HG02798 (cell line): ENCODE measurements around the gene CD151.

Experiments used
- ATAC-seq: cut with Tn5 transposase; IDR thresholded peaks from one replicate; pipeline ENCODE4 v1.9.1; 2021; ENCODE audit warnings: mild to moderate bottlenecking; ENCODE audit not compliant: unreplicated experiment, poor library complexity

CD151 gene

DNA sequence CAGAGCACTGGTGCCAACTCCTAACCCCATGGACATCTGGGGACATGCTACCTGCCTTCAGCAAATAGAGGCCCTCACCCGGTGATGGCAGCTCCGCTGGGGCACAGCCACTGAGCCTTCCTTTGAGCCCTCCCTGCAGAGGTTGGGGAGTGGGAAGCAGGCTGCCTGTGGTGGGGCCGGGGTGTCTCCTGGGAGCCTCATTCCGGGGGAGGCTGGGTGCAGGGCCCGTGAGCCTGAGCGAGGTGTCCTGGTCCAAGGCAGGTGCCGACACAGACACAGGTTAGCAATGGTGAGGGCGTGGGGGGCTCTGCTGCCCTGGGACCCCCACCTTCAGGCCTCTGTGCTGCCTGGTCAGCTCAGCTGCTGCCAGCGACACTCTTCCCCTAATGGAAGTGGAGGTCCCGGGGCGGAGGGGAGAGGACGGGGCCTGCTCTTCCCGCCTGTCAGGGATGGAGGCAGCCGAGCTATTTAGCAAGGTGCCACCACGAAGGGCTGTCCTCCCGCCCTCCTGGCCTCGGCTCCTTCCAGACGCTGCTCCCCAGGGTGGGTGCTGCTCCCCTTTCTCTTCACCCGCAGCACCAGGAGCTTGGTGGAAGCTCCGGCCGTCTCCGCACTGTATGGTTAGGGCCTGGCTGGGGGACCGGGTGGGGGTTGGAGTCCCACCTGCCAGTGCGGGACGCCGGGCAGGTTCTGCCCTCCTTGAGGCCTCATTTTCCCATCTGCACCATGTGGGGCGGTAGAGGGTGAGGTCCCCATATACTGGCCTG is 21.1 kb downstream of the CD151 start:
- no peak for ATAC-seq

DNA sequence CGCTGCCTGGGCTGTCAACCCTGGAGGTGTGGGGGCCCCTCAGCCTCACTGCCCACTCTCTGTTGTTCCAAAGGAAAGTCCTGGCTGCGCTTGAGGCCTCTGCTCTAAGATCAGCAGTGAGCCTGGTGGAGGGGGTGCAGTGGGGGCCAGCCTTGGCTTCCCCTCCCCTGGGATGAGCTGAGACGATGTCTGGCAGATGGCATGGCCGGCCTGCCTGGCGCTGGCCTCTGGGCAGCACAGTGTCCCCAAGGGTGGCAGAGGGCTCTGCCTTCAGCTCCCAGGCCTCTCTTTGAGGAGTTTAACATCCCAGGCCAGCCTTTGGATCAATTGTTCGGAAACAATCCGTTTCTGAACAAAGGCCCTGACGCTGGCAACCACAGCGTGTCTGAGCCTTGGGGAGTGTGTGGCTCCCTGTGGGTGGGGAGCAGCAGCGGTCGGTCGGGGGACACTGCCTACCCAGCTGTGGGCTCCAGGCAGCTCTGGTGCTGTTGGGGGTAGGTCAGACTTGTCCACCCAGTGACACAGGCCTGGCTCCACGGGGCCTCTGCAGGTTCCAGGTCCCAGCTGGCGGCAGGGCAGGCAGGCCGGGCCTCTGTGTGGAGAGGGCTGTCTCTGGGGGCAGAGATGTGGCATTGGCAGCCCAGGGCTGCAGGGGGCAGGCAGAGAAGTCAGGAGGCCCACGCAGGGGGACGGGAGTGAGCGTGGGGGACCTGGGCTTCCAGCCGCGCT is 22.0 kb downstream of the CD151 start:
- no peak for ATAC-seq

DNA sequence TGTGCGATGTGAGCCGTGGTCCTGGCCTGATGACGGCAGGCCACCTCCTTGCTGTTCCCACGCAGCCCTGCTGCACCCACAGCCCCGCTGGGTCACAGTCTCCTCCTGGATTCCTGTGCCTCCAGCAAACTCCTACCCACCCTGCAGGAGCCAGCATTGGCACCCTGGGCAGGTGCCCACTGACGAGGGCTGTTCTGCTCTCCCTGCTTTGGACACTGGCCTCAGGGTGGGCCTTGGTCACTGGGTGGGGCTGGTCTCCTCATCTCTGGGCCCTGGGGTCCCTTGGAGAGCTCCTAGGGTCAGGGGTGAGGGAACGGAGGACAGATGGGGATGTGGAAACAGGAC is 22.6 kb downstream of the CD151 start:
- no peak for ATAC-seq

DNA sequence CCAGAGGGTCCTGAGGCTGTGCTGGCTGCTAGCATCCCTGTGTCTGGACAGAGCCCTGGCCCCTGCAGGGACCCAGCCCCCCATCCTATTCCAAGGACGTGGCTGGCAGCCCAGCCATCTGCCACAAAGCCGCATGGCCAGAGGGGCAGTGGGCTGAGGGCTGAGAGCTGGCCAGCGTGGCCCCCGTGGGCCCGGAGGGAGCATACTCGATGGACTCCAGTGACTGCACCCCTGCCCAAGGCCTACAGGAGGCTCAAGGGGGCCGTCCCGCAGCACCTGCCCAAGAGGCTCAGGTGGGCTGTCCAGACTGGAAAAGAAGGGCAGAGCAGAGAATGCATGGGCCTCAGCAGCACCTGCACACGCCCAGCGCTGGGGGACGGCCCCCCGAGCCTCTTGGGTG is 23.0 kb downstream of the CD151 start:
- ATAC-seq, result no peak

DNA sequence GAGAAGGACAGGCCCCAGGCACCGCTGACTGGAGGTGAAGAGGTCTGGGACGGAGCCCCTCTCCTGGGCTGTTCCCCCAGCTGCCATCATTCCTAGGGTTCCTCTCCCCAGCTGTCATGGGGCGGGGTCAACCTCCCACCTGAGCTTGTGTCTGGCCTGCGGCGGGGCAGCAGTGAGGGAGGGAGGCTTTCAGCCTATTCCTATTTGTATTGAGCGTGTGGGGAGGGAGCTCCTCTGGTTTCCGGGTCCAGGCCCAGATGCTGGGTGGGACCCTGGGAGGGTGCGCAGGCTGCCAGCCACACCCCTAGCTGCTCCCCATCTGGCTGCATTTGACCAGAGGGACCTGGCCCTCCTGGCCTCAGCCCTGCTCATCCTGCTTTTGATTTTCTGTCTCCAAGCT is 23.6 kb downstream of the CD151 start:
- ATAC-seq, result no peak

DNA sequence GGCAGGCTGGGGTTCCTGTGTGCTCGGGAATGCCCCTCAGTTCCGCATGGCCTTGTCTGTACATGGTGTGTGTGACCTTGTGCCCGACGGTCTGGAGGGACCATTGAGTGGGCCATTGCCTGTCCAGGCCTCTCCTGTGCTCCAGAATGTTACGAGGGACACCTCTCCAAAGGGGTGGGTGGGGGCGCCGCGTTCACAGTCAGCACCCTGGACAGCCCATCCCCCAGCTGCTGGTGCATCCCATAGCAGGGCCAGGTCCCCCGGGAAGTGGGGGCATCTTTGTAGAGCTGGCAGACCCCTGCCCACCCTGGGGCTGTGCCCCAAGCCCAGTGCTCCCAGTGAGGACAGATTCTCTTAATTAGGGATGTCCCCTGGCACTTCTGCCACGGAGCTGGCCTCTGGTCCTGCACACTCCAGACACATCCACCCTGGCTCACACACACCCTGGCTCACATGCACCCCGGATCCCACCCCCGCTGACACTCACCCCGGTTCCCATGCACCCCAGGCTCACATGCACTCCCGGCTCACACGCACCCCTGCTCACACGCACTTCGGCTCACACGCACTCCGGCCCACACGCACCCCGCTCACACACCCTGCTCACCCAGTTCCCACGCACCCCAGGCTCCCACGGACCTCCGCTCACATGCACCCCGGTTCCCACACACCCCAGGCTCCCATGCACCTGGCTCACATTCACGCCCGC is 25.5 kb downstream of the CD151 start:
- no peak for ATAC-seq

DNA sequence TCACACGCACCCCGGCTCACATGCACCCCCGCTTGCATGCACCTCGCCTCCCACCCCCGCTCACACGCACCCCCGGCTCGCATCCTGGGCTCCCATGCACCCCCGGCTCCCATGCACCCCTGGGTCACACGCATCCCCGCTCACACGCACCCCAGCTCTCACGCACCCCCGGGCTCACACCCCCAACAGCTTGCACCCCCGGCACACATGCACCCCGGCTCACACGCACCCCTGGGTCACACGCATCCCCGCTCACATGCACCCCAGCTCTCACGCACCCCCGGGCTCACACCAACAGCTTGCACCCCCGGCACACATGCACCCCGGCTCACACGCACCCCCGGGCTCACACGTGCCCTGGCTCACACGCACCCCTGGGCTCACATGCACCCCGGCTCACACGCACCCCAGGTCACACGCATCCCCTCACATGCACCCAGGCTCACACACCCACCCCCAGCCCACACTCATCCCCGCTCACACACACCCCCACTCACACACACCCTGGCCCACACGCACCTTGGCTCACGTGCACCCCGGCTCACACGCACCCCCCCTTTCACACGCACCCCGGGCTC is 26.1 kb downstream of the CD151 start:
- no peak for ATAC-seq

DNA sequence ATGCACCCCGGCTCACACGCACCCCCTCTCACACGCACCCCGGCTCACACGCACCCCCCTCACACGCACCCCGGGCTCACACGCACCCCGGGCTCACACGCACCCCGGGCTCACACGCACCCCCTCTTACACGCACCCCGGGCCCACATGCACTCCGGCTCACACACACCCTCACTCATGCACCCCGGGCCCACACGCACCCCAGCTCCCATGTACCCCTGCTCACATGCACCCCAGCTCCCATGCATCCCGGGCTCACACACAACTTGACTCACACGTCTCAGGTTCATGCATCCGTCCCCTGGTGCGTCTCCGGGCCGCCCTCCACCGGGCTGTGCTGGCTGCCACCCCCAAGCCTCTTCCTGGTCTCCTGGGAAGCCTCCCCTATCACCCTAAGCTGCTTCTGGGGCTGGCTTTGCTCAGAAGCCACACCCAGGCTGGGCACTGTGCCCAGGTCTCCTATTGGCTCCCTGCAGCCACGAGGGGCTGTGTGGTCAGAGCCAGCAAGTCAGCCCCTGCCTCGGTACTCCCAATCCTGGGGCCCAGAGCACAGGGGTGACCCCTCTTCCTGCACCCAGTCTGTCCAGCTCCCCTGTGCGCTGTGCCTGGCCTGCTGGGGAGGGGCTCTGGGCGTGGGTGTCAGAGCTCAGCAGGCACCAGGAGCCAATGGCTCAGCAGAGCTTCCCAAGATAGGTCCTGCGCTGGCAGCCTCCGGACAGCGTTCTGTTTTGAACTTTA is 26.8 kb downstream of the CD151 start:
- no peak for ATAC-seq

DNA sequence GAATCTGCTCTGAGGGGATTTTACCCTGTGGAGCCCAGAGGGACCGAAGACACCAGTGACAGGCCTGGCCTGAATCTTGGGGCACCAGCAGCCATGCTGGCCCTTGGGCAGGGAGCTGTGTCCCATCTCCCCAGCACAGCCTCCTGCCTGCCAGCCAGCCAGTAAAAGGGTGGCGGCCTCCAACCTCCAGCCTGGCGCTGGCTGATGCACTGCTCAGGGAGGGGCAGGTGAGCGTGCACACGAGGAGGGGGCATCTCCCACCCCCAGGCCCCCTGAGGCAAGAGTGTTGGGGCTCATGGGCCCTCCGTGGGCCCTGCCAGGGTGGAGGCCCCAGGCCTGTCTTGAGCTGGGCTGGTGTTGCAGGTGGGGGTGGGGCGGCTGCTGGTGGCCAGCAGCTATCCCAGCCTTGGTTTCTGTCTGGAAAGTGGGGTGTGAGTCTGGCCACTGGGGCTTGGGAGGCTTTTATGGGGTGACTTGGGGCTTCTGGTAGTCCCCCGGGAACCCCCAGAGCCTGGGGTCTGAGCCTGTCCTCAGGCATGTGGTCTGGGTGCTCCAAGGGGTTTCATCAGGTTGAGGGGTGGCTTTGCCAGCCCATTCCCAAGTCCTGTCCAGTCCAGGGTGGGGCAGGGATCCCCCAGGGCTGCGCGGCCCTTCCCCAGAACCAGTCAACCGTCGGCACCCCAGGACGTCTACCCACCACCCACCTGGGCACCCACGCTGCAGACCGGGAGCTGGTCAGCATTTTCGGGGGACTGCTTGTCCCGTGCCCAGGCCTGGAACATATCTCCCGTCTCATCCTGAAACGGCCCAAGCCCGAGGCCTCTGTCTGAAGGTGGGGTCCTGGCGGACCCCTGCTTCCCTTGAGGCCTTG is 27.7 kb downstream of the CD151 start:
- no peak for ATAC-seq

DNA sequence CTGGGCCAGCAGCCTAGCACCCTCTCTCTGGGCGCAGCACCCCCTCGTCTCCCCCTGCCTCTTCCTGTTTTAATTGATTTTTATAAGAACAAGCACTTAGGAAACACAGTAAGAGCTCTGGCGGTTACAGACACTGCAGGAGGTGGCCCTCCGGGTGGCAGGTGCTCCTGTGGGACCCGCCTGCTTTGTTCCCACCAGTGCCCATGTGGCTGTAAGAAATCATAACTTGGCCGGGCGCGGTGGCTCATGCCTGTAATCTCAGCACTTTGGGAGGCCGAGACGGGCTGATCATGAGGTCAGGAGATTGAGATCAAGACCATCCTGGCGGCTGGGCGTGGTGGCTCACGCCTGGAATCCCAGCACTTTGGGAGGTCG is 28.3 kb downstream of the CD151 start:
- no peak for ATAC-seq

DNA sequence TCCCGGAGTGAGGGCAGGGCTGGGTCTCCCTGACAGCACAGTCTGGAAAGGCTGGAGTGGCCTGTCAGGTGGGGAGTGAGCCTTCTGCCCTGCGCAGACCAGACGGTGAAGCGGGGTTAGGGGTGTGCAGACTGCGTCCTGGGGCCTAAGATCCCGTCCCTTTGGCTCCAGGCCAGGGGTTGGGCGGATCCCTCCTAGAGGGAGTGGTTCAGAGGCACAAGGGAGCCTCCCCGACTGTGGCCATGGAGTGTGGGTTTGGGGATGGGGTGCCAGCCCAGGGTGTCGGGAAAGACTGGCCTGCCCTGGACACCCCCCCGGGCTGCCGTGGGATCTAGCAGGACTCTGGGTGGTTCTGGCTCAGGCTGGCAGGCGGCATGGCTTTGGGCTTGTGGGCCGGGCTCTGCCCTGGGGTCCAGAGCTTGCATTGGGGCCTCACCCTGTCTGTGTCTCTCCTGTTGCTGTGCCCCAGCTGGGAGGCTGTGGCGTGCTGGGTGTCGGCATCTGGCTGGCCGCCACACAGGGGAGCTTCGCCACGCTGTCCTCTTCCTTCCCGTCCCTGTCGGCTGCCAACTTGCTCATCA is 29.4 kb downstream of the CD151 start:
- no peak for ATAC-seq

DNA sequence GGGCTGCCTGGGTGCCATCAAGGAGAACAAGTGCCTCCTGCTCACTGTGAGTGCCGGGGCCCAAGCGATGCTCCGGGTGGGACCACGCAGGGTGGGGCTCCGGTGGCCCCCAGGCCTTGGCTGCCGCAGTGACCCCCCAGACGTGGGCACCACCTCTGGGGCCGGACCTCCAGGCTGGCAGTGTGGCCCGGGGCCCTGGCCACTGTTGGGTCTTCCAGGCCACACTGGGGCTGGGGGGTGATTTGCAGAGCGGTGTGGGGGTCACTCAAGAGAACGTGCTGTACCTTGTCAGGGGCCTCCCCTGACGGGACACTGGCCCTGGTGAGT is 29.9 kb downstream of the CD151 start:
- ATAC-seq, result no peak

DNA sequence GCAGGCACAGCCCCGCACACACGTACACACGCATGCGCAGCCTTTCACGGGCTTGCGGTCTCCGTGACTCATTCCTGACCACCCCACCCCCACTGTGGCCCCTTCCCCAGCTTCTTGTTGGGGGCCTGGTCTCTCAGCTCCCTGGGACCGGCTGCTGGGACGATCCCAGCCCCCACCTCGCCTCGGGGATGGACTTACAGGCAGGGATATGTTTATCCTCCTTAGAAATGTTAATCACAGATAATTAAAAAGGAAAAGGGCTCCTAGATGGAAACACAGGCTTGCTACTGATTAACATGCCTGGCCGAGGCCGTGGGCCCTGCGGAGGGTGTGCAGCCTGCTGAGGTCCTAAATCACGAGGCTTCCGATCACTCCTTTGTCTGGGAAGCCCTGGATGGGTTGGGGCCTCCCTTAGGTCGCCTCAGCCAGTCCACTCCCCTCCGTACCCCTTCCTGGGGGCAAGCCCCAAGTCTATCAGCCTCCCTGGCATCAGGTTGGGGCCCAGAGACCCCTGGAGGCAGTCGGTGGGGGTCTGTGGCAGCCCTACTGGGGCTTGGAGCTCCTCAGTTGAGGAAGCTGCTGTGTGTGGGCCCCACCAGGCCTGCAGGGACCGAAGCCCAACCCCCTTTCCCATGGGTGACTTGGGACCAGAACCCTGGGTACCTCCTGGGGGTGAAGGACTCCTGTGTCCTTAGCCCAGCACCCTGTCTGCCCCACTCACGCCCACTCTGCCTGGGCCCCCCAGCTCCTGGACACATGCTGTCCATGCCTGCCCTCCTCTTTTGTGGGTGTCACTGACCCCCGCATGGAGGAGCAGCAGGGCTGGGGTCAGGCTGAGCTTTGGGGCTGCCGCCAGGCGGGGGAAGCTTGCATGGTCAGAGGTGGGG is 30.5 kb downstream of the CD151 start:
- ATAC-seq, result no peak

DNA sequence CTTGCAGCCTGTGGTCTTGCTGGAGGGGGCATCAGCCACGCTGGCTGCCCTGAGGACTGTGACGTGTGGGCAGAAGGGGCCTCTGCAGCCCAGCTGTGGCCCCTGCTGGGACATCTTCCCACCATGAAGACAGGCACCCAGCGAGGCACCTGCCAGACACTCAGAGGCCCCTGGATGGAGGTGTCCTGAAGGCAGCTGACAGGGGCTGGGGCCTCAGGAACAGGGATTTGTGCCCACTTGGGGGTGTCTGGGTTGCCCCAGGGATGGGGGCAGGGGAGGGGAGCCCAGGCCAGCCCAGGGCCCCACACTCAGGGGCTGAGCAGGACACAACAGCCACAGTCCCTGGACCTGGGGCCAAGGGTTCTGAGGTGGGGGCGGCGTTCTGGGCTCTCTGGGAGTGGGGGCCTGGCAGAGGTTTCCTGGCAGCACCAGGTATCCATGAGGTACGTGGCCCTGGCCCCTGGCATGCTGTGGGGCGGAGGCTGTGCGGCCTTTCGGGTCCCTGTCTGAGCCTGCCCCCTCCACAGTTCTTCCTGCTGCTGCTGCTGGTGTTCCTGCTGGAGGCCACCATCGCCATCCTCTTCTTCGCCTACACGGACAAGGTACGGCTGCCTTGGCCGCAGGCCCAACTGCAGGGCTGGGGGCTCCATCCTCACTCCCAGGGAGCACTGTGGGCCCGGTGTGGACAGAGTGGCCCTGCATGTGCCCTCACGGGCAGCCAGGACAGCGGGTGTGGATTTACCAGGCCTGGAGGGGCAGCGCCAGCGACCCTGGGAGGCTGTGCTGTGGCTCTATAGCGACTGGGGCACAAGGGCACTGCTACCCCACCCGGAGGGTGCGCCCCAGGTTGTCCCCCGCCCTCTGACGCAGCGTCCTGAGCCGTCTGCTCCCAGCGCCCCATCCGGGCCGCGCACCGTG is 31.4 kb downstream of the CD151 start:
- no peak for ATAC-seq

DNA sequence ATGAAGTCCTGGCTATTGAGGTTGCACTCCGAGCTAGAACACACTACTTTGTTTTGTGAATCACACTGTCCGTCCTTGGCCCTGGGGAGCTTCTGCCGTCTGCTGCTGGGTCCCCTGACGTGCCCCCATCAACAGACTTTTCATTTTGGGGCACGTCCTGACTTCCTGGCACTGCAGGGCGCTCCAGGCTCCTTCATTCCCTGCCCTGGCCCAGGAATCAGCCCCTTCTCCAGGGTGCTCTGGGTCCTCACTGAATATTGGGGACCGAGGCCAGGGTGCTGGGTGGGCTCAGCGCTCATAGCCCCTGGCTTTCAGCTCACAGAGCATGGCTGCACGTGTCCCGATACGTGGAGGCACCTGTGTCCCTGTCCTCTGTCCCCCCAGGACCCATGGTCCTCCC is 32.1 kb downstream of the CD151 start:
- no peak for ATAC-seq

DNA sequence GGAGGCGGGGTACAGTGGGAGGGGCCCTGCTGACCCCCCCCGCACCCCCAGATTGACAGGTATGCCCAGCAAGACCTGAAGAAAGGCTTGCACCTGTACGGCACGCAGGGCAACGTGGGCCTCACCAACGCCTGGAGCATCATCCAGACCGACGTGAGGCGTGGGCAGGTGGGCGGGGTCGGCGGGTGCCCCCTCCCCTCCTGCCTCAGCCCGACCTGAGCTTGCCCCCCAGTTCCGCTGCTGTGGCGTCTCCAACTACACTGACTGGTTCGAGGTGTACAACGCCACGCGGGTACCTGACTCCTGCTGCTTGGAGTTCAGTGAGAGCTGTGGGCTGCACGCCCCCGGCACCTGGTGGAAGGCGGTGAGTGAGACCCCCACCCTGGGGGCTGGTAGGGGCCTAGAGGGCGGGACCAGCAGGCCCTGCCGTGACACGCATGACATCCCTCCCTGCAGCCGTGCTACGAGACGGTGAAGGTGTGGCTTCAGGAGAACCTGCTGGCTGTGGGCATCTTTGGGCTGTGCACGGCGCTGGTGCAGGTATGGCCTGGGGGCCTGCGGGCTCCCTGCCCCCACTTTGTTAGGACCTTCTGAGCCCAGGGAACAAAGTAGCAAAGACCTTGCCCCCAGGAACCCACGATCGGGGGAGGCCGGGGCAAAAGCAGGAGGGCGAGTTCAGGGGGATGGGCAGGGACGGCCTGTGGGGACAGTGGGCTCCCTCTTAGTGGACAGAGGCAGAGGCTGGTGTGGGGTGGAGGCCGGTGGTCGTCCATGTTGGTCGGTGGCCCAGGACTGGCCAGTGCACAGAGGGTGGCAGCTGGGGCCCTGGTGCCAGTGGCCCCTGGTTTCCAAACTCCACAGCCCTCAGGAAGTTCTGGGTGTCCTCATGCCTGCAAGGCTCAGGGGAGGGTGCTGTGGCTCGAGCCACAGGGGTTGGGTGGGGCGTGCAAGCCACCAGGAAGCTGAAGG is 33.0 kb downstream of the CD151 start:
- ATAC-seq, result no peak
